22Rv1 (cell line): ENCODE measurements around the gene DERL2.

Experiments used
- CTCF ChIP-seq: fragments of 450-650 bp; IDR thresholded peaks from 2 replicates; pipeline ENCODE4 v1.5.1; 2017; ENCODE audit warnings: mild to moderate bottlenecking
- ZFX ChIP-seq: fragments of 450-650 bp; IDR thresholded peaks from 2 replicates; pipeline ENCODE4 v1.6.1; 2017; ENCODE audit warnings: antibody characterized with exemption, borderline replicate concordance

- TF ChIP-seq CTCF (no peak), ZFX (no peak)
Observed at GRCh38 chr17:5464717-5465507, 21.1 kb downstream of the DERL2 start.
